ENCODE measurements around the gene NAV3. TPM values are rescaled to one million over a fixed set of nuclear protein-coding genes. Genes with fewer than 3 reads are reported as not detected.

NAV3 gene
- total RNA-seq, 1 experiment from 2014 or later, result 6.8 TPM

GRCh38 chr12:78038541-78038940 is 207.8 kb downstream of the NAV3 start:
- no peaks in the 10 kb centered on the region for H3K4me1 ChIP-seq (ENCODE audit: insufficient read depth, low read length)
- no peaks in the 10 kb centered on the region for H3K9me2 ChIP-seq (replicated peaks; ENCODE audit: low read length)
- no peaks in the 10 kb centered on the region for H3K36me3 ChIP-seq (ENCODE audit: low read depth, low read length)
- no peak for ATAC-seq
- BruUV-seq (replicated peaks), result no TSS peak
- no peak overlapping the region for H3K4me3 ChIP-seq (ENCODE audit: low read length)
- H3K4me2 ChIP-seq (ENCODE audit: low read length), result no peak overlapping the region
- no peaks in the 10 kb centered on the region for H3K79me2 ChIP-seq (ENCODE audit: low read length)
- intact Hi-C loops (cut with micrococcal nuclease), result no loop called here
- CTCF ChIA-PET, result no interaction called here
- no peaks in the 10 kb centered on the region for H3F3A ChIP-seq (ENCODE audit: low read length, unreplicated experiment)
- H3K9me3 ChIP-seq (ENCODE audit: low read length), result no peaks in the 10 kb centered on the region
- H3K27me3 ChIP-seq (ENCODE audit: low read length), result no peaks in the 10 kb centered on the region
- no peak for TF ChIP-seq CTCF (conservative IDR thresholded peaks at IDR 0.05; ENCODE audit: low read depth, low read length)
- no peak for TF ChIP-seq EZH2phosphoT487 (IDR thresholded peaks at IDR 0.05; ENCODE audit: borderline replicate concordance, low read length)
- TF ChIP-seq EZH2 (IDR thresholded peaks at IDR 0.05; ENCODE audit: low read length, unreplicated experiment), result no peak
- DNase-seq, result no peak
- no peak overlapping the region for H3K27ac ChIP-seq (ENCODE audit: low read length)
- no peak overlapping the region for H3K9ac ChIP-seq (ENCODE audit: low read length)
- H2AFZ ChIP-seq (ENCODE audit: low read length), result no peak overlapping the region
- POLR2A ChIA-PET (ENCODE audit: unreplicated experiment), result no interaction called here
- no peaks in the 10 kb centered on the region for H4K20me1 ChIP-seq (ENCODE audit: low read length)

- H3K36me3 ChIP-seq (ENCODE audit: low read depth, low read length), result no peaks in the 10 kb centered on the region
- H3F3A ChIP-seq (ENCODE audit: low read length, unreplicated experiment), result no peaks in the 10 kb centered on the region
- no TSS peak for BruUV-seq (replicated peaks)
- TF ChIP-seq CTCF (conservative IDR thresholded peaks at IDR 0.05; ENCODE audit: low read depth, low read length) (no peak), EZH2 (IDR thresholded peaks at IDR 0.05; ENCODE audit: low read length, unreplicated experiment) (no peak), EZH2phosphoT487 (IDR thresholded peaks at IDR 0.05; ENCODE audit: borderline replicate concordance, low read length) (no peak)
- intact Hi-C loops (cut with micrococcal nuclease), result no loop called here
- ChIA-PET CTCF (no interaction called here), POLR2A (ENCODE audit: unreplicated experiment) (no interaction called here)
- H3K4me1 ChIP-seq (ENCODE audit: insufficient read depth, low read length), result no peaks in the 10 kb centered on the region
- no peaks in the 10 kb centered on the region for H3K9me3 ChIP-seq (ENCODE audit: low read length)
- ATAC-seq (no peak), DNase-seq (no peak)
- no peaks in the 10 kb centered on the region for H4K20me1 ChIP-seq (ENCODE audit: low read length)
- no peaks in the 10 kb centered on the region for H3K79me2 ChIP-seq (ENCODE audit: low read length)
- H3K9ac ChIP-seq (ENCODE audit: low read length), result no peak overlapping the region
- no peak overlapping the region for H3K27ac ChIP-seq (ENCODE audit: low read length)
- H3K4me3 ChIP-seq (ENCODE audit: low read length), result no peak overlapping the region
- no peaks in the 10 kb centered on the region for H3K27me3 ChIP-seq (ENCODE audit: low read length)
- H3K9me2 ChIP-seq (replicated peaks; ENCODE audit: low read length), result no peaks in the 10 kb centered on the region
- H2AFZ ChIP-seq (ENCODE audit: low read length), result no peak overlapping the region
- no peak overlapping the region for H3K4me2 ChIP-seq (ENCODE audit: low read length)
Measured at GRCh38 chr12:78038986-78039385, 208.3 kb downstream of the NAV3 start.

DNA sequence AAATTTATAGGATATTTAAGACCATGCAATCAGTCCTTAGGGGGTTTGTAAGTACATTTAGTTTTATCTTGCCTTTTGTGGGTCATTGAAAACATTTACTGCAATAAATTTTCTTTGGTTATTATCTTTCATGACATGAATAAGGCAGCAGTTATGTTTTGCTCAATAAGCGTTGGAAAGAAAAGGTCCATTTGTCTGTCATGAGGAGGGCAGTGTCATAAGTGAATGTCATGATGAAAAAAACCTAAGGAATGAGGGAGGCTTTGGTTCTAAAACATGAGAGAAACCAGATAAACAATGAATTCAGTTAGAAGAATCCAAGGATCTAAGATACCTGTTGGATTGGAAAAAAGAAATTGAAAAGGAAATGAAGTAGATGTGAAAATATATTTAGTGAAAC is 209.4 kb downstream of the NAV3 start:
- Histone ChIP-seq H3K4me3 (ENCODE audit: low read length) (no peak overlapping the region), H2AFZ (ENCODE audit: low read length) (no peak overlapping the region), H3K36me3 (ENCODE audit: low read depth, low read length) (no peaks in the 10 kb centered on the region), H3K9me2 (replicated peaks; ENCODE audit: low read length) (no peaks in the 10 kb centered on the region), H3K9ac (ENCODE audit: low read length) (no peak overlapping the region), H3K27me3 (ENCODE audit: low read length) (no peaks in the 10 kb centered on the region), H3K27ac (ENCODE audit: low read length) (no peak overlapping the region), H3K79me2 (ENCODE audit: low read length) (no peaks in the 10 kb centered on the region), H3K4me1 (ENCODE audit: insufficient read depth, low read length) (no peaks in the 10 kb centered on the region), H4K20me1 (ENCODE audit: low read length) (no peaks in the 10 kb centered on the region), H3K4me2 (ENCODE audit: low read length) (no peak overlapping the region), H3K9me3 (ENCODE audit: low read length) (no peaks in the 10 kb centered on the region), H3F3A (ENCODE audit: low read length, unreplicated experiment) (no peaks in the 10 kb centered on the region)
- no TSS peak for BruUV-seq (replicated peaks)
- ChIA-PET CTCF (no interaction called here), POLR2A (ENCODE audit: unreplicated experiment) (no interaction called here)
- no peak for ATAC-seq
- intact Hi-C loops (cut with micrococcal nuclease), result no loop called here
- no peak for DNase-seq
- no peak for TF ChIP-seq EZH2 (IDR thresholded peaks at IDR 0.05; ENCODE audit: low read length, unreplicated experiment)
- no peak for TF ChIP-seq CTCF (conservative IDR thresholded peaks at IDR 0.05; ENCODE audit: low read depth, low read length)
- TF ChIP-seq EZH2phosphoT487 (IDR thresholded peaks at IDR 0.05; ENCODE audit: borderline replicate concordance, low read length), result no peak

Data from PC-3 (cell line).